Stimulated activated CD8-positive, alpha-beta memory T cell treated with anti-CD3 and anti-CD28 coated beads, Interleukin-2, amount 100 ng/mL, for 1 hour (primary cell): ENCODE data around the gene PPP1R2C.

Experiments
- DNase-seq, 2 donors: peaks; one replicate each; pipeline ENCODE4 v3.0.0-alpha.2; 2020; ENCODE audit warnings: low read depth in 2 of 2

PPP1R2C gene

DNA sequence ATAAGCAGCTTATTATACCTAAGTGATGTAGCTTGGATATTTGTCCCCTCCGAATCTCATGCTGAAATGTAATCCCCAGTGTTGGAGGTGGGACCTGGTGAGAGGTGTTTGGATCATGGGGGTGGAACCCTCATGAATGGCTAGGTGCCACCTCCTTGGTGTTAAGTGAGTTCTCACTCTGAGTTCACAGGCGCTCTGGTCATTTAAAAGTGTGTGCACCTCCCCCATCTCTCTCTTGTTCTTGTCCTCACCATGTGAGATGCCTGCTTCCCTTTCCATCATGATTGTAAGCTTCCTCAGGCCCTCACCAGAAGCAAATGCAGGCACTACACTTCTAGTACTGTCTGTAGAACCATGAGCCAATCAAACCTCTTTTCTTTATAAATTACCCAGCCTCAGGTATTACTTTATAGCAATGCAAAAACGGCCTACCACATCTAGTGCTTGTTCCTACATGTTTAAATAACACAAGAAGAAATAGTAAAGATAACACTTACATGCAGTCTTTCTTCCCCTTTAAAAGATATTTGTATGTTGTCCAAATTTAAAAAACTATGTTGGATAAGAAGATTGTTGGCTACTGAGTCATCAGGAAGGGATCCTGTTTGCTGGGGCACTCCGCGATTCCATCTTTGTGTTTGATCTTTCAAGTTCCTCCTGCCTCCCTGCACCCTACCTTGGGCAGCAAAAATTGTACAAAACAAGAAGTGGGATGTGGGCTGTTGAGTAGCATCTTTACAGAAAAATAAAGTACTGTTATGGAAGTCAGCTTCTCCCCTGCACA is 29.7 kb downstream of the PPP1R2C start:
- no peak for DNase-seq

DNA sequence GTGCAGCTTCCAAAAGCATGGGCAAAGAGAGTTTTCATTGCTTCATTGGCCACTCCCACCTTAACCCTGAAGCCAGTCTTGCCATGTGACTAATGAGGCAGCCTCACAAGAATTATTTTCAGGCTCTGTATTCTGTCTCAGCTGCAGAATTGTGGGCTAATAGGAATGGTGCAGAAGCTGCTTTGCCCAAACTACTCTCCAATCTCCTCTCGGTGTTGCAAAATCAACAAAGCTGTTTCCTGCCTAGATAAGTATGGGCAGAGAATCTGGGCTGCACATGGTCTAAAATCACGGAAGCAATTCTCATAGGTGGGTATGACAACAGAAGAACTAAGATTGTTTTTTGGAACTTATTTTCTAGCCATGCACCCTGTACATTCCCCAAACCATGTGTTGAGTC is 31.4 kb downstream of the PPP1R2C start:
- DNase-seq: no peak

DNA sequence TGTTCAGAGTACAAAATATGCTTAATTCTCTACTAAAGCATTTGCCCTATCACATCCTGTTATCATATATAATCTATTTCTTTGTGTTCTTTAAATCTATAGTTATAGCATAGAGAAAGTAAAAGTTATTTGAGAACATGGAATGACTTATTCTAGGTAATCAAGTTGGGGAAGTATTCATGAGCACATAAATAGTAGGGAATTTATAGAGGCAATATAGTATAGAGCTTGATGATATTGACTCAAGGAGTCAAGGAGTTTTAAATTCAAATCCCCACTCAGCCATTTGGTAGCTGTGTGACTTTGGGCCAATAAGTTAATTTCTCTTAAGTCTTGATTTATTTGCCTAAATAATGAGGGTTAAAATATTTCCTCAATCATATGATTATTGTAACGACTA is 37.5 kb downstream of the PPP1R2C start:
- no peak for DNase-seq

DNA sequence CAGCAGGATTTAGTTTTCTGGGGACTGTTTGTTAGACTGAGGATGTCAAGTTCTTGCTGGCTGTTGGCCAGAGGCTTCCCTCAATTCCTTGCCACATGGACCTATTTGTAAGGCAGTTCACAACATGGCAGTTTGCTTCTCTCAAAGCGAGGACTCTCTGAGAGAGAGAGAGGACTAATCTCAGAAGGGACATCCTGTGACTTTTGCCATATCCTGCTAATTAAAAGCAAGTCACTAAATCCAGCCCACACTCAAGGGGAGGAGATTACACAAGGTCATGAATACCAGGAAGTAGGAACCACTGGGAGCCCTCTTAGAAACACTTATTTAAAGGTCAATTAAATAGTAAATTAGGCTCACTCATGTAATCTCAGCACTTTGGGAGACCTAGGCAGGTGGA is 38.2 kb downstream of the PPP1R2C start:
- DNase-seq: no peak

DNA sequence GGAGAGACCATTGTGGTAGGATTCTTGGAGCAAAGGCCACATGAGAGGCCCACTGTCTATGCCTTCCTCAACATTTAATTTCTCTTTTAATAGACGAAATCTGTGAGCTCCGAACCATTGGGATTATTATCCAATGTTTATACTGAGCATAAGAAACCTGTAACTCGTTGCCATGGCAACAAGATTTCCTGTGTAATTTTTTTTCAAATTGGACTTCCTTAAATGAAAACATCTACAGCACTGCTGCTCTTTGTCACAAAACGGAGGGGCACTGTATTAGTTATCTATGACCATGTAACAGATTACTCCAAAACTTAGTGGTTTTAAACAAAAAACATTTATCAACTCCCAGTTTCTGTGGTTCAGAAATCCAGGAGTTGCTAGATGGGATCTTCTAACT is 38.7 kb downstream of the PPP1R2C start:
- DNase-seq: no peak

DNA sequence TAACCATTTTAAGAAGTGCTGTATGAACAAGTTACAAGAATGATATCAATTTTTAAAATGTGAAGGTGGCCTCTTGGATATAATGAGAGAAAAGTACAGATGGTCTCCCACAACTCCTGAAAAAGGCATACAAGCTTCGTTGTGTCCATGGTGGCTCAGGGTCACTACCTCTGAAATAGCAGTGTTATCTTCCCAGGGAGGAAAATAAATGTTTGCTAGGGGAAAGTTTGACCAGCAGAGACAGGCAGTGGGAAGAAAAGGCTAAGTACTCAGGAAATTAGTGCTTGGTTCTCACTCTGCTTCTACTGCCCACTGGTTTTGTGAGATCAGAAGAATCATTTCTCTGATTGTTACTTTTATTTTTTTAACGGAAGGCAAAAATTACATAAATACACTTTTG is 39.4 kb downstream of the PPP1R2C start:
- DNase-seq: no peak

DNA sequence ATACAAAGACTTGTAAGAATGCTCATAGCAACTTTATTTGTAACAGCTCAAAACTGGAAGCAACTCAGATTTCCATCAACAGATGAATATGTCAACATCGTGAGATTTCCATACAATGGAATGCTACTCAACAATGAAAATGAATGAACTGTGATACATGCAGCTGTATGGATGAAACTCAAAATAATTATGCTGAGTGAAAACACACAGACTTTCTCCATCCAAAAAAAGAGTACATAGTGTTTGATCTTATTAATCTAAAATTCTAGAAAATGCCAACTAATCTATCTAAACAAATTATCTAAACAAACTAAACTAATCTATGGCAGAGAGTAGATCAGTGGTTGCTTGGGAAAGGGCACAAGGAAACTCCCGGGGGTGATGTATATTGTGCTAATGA is 42.7 kb downstream of the PPP1R2C start:
- DNase-seq: no peak

DNA sequence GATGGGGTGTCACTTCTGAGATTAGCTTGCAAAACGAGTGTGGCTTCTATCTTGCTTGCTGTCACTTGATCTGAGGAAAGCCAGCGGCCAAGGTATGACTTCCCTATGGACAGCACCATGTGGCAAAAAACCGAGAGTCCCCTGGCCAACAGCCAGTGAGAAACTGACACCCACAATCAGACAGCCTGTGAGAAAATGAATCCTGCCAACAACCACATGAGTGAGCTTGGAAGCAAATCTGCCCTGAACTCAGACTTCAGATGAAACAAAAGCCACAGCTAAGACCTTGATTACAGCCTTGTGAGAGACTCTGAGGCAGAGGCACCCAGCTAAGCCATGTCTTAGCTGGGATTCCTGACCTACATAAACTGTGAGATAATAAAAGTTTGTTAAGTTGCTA is 45.5 kb downstream of the PPP1R2C start:
- no peak for DNase-seq
